NCI-H748 treated with DMSO at 0.1 percent for 48 hours (cell line): ENCODE measurements around the gene RELCH.
"Not testable (repeated sequence)": the region's sequence is repeated elsewhere in the genome, so short reads cannot be mapped to it uniquely, and the experiment has no call there.

Experiments used
- DNase-seq: peaks from one replicate; lab custom pipeline; 2025; lab: John Stamatoyannopoulos, UW

Gene RELCH, protein sequence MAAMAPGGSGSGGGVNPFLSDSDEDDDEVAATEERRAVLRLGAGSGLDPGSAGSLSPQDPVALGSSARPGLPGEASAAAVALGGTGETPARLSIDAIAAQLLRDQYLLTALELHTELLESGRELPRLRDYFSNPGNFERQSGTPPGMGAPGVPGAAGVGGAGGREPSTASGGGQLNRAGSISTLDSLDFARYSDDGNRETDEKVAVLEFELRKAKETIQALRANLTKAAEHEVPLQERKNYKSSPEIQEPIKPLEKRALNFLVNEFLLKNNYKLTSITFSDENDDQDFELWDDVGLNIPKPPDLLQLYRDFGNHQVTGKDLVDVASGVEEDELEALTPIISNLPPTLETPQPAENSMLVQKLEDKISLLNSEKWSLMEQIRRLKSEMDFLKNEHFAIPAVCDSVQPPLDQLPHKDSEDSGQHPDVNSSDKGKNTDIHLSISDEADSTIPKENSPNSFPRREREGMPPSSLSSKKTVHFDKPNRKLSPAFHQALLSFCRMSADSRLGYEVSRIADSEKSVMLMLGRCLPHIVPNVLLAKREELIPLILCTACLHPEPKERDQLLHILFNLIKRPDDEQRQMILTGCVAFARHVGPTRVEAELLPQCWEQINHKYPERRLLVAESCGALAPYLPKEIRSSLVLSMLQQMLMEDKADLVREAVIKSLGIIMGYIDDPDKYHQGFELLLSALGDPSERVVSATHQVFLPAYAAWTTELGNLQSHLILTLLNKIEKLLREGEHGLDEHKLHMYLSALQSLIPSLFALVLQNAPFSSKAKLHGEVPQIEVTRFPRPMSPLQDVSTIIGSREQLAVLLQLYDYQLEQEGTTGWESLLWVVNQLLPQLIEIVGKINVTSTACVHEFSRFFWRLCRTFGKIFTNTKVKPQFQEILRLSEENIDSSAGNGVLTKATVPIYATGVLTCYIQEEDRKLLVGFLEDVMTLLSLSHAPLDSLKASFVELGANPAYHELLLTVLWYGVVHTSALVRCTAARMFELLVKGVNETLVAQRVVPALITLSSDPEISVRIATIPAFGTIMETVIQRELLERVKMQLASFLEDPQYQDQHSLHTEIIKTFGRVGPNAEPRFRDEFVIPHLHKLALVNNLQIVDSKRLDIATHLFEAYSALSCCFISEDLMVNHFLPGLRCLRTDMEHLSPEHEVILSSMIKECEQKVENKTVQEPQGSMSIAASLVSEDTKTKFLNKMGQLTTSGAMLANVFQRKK

GRCh38 chr18:62186774-62187542, at the start of gene RELCH, which contains the start of gene PIGN:
RELCH (plus strand) TSS chr18:62187255; CDS start chr18:62187506, 251 bp downstream.
PIGN (minus strand) TSS chr18:62187056; CDS start chr18:62161353, 25,703 bp downstream.
- DNase-seq = peak; percentile 98

DNA sequence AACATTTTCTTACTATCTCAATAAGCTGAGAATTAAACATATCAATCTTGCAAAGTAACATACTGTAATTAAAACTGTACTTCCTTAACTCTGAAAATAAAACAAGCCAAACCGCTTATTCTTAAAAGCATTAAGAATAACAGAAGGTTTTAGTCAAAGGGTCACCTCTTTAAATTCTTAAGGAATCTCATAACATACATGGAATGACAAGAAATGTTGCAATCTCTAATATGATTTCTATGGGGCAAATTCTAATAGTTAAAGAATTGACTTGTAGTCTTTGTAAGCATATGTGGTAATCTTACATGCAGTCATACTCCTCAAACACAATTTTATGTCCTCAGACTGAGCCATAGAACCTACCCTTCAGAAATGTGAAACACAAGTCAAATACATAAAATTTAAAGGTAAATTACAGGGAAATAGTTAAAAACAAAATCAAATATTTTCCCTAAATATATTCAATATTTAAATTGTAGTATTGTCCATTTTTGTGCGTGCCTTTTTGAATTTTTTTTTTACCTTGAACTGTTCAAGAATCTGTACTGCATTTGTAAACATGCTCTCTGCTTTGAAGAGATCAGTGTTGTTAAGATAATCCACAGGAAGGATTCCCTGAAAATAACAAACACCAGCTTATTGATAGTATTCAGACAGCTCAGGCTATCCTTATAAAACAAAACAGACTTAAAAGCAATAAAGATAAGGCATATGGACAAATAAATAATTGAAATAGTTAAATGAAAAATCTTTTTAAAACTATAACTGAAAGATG, 48.4 kb upstream of the RELCH start:
- no peak for DNase-seq

DNA sequence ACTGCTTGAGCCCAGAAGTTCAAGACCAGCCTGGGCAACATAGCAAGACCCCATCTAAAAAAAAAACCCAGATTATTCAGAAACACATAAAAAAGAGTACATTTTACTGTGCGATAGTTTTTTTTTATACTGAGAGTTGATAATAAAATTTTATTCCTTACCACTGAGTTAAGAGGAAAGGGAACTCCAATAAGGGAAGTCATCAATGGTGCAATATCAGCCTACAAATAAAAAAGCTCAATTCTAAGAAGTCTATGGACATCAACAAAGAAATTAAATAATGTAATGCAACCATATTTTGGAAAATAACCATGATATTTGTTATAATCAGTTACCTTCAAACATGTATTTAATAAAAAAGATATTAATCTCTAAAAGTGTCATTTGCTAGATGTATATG, 46.8 kb upstream of the RELCH start:
- DNase-seq = no peak

GRCh38 chr18:62144338-62144737, 42.7 kb upstream of the RELCH start:
- DNase-seq = no peak

DNA sequence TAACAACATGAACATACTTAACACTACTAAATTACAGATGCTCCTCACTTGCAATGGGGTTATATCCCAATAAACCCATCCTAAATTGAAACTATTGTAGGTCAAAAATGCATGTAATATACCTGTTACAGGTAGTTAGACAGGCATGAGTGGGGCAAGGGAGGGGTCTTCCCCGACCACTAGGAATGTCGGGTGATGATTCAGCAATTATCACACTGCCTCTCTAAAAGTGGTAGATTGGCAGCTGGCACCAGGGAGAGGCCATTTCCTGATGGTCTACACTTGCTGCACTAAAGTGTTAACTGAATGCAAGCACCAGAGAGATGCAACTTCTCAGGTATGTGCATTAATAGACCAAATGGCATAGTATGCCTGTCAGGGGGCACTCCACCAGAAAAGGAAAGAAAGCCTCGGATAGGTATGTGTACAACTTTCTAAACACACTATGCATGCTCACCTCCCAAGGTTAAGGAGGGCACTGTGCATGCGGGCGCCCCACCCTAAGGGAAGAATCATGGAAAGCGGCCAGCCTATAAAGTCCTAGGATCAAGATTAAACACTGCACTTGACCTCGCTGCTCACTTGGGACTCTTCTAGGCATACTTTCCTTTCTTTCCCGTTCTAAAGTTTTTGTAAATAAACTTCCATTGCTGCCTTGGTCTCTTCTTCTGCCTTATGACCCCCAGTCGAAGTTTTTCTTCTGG, 35.8 kb upstream of the RELCH start:
- DNase-seq = no peak

GRCh38 chr18:62152844-62153243, 34.2 kb upstream of the RELCH start:
- DNase-seq = no peak

- DNase-seq = no peak
Measured at GRCh38 chr18:62157843-62158242, 29.2 kb upstream of the RELCH start.

- DNase-seq = no peak
Measured at GRCh38 chr18:62164310-62164709, 22.7 kb upstream of the RELCH start.

DNA sequence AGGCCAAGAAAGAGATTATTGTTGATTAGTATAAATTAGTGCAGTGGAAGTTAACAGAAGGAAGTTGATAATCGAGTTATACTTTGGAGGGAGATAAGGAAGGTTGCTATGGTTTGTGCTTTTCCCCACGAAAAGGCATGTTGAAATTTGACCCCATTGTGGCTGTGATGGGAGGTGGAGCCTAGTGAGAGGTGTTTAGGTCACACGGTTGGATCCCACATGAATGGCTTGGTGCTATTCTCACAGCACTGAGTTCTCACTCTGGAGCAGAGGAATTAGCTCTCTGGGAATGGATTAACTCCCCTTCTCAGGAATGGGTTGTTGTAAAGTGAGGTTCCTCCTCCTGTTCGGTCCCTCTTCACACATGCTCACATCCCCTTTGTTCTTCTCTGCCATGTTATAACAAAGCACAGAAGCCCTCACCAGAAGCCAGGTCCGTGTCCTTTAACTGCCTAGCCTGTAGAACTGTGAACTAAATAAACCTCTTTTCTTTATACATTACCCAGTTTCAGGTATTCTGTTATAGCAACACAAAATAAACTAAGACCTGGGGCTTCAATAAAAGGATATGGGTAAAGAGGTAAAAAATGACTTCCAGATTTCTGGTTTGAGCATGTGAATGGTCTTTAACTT, 22.1 kb upstream of the RELCH start:
- DNase-seq = no peak

GRCh38 chr18:62165583-62165982, 21.5 kb upstream of the RELCH start:
- no peak for DNase-seq

DNA sequence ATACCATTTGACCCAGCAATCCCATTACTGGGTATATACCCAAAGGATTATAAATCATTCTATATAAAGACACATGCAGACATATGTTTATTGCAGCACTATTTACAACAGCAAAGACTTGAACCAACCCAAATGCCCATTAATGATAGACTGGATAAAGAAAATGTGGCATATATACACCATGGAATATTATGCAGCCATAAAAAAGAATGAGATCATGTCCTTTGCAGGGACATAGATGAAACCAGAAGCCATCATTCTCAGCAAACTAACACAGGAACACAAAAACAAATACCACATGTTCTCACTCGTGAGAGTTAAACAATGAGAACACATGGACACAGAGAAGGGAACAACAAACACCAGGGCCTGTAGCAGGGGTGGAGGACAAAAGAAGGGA, 20.5 kb upstream of the RELCH start:
- DNase-seq = not testable (repeated sequence)

- no peak for DNase-seq
Measured at GRCh38 chr18:62170857-62171256, 16.2 kb upstream of the RELCH start.

GRCh38 chr18:62172298-62172697, 14.8 kb upstream of the RELCH start:
- DNase-seq = no peak

DNA sequence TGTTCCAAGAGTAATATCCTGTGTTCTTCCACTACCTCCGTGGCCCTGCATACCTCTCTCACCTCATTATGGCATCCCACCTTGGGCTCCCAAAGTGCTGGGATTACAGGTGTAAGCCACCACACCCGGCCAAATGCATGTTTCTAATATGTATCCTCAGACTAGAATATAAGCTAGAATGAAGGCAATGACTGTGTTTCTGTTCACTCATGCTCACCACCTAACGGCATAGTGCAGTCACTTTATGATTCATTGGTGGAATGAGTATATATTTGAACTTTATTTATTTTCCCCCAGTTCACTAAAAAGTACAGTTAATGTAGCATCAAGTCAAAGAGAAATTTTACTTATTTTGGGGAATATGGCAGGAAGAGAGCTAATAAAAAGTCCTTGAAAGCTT, 11.5 kb upstream of the RELCH start:
- DNase-seq = no peak

GRCh38 chr18:62177271-62177670, 9.8 kb upstream of the RELCH start:
- DNase-seq = no peak

- DNase-seq = no peak
Measured at GRCh38 chr18:62179213-62179612, 7.8 kb upstream of the RELCH start.

DNA sequence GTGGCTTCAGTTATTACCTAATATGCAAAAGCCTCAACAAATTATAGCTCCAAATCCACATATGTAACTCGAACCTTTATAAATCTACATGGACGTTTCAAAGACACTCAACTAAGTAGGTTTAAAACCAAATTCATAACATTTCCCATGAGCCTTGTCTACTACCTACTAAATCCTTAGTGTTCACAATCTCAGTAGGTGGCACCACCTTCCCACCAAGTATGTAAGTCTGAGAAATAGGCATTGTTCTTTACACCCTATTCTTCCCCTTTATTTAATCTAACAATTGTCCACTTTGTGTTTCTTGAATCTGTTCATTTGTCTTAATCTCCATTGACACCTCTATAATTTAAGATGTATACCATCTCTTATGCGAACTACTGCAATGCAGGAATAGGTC, 4.8 kb upstream of the RELCH start:
- DNase-seq = no peak

DNA sequence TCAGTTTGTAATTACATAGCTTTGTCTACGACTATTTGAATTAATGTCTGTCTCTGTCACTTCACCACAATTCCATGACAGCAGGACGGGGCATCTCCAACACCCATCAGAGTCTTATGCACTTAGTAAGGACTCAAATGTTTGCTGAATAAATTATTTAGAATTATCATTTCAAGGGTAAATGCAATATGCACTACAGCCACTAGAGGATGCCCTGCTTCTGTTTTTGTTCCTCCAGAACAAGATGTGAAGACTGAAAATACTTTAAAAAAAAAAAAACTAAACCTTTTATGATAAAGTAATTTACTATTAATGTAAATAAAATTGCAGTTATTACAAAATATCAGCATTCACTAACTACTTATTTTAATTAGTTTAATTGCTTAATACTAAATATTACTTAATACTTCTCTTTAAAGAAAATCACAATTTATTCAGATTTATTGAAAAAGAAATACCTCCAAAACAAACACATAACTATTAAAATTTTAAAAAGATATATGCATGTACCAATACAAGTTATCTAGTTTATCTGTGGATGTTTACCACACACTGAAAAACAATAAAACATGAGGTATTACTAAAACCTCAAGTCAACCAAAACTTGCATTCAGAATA, 3.4 kb upstream of the RELCH start:
- DNase-seq = peak; percentile 54

- peak; percentile 70 for DNase-seq
Measured at GRCh38 chr18:62186499-62186773, 619 bp upstream of the RELCH start.
